Gastrocnemius medialis (tissue), 4 donors: ENCODE data around the gene ITGAD. TPM values are rescaled to one million over a fixed set of nuclear protein-coding genes. Genes with fewer than 3 reads are reported as not detected.

Source experiments
- ATAC-seq, 2 donors: fragments of 150-250 bp; one replicate each; pipeline ENCODE4 v1.9.1; 2016
- DNase-seq, 2 donors: peaks; one replicate each; pipeline ENCODE4 v3.0.0-alpha.2; 2019
- H3K27ac ChIP-seq, 4 donors: fragments of 200-600 bp; sonication (generic); 1 replicate in 1 of 4; 2 replicates in 3 of 4; pipeline ENCODE4 v1.5.1; 2016 to 2018; ENCODE audit warnings: mild to moderate bottlenecking in 2 of 4, moderate library complexity in 1 of 4
- H3K27me3 ChIP-seq, 3 donors: fragments of 200-600 bp; sonication (generic) in 2 of 3; 1 replicate in 1 of 3; 2 replicates in 2 of 3; pipeline versions ENCODE4 v1.5.1 to v1.6.0; 2016 to 2019; ENCODE audit warnings: mild to moderate bottlenecking in 1 of 3, moderate library complexity in 1 of 3
- H3K36me3 ChIP-seq, 2 donors: fragments of 200-600 bp; sonication (generic) in 1 of 2; one replicate each; pipeline ENCODE4 v1.5.1; 2017 to 2018
- H3K4me1 ChIP-seq, 2 donors: fragments of 200-600 bp; sonication (generic) in 1 of 2; one replicate each; pipeline ENCODE4 v1.5.1; 2016 to 2017; ENCODE audit warnings: mild to moderate bottlenecking in 2 of 2
- H3K4me3 ChIP-seq, 4 donors: fragments of 200-600 bp; sonication (generic) in 3 of 4; 1 replicate in 1 of 4; 2 replicates in 3 of 4; pipeline ENCODE4 v1.5.1; 2016 to 2019; ENCODE audit warnings: mild to moderate bottlenecking in 2 of 4
- H3K9me3 ChIP-seq, 3 donors: fragments of 200-600 bp; sonication (generic) in 2 of 3; 1 replicate in 1 of 3; 2 replicates in 2 of 3; pipeline ENCODE4 v1.5.1; 2016 to 2019
- CTCF ChIP-seq, 5 experiments: fragments of 450-650 bp in 3 of 5; fragments of 200-600 bp in 2 of 5; sonication (generic) in 2 of 5; IDR thresholded peaks in 4 of 5; conservative IDR thresholded peaks in 1 of 5; 1 replicate in 4 of 5; 2 replicates in 1 of 5; pipeline ENCODE4 v1.5.1; 2016 to 2019; ENCODE audit warnings: antibody characterized with exemption in 5 of 5, mild to moderate bottlenecking in 3 of 5, moderate library complexity in 3 of 5
- POLR2A ChIP-seq, 2 donors: fragments of 450-650 bp; IDR thresholded peaks; one replicate each; pipeline ENCODE4 v1.6.1; 2017; ENCODE audit warnings: antibody characterized with exemption in 2 of 2, mild to moderate bottlenecking in 2 of 2, moderate library complexity in 2 of 2
- in situ Hi-C, 4 donors: fragments of 200-750 bp; cut with MboI; loops; one replicate each; pipeline versions ENCODE4 v1.15.0 to v1.8.0; 2017; ENCODE audit warnings: low sequenced_read_pairs in 4 of 4
- intact Hi-C: fragments of 100-400 bp; cut with DNase I; formaldehyde crosslinking; loops from one replicate; pipeline ENCODE4 v1.15.1; 2023; ENCODE audit warnings: low total_unique reads
- total RNA-seq, 4 donors: library from RNA; depleted of rRNA; stranded (reverse); fragments of >200 nt; gene quantifications; one replicate each; pipeline versions ENCODE4 v1.1.0 to v1.2.3, GENCODE V29; 2016

ITGAD gene
- total RNA-seq, 4 donors from 2014 or later = not detected

GRCh38 chr16:31412750-31413149 lies 19.6 kb downstream of the ITGAD start:
- no peaks in the 10 kb centered on the region for H3K4me1 ChIP-seq
- ATAC-seq = no peak
- TF ChIP-seq CTCF (IDR thresholded peaks at IDR 0.05 in 4 of 5, conservative IDR thresholded peaks at IDR 0.05 in 1 of 5) (no peak), POLR2A (IDR thresholded peaks at IDR 0.05) (no peak)

GRCh38 chr16:31413381-31413780 lies 20.2 kb downstream of the ITGAD start:
- no peak overlapping the region for H3K4me3 ChIP-seq
- intact Hi-C loops = no loop called here
- no peak for DNase-seq
- no peaks in the 10 kb centered on the region for H3K36me3 ChIP-seq
- no peaks in the 10 kb centered on the region for H3K4me1 ChIP-seq
- ATAC-seq = no peak
- peaks cover 0 to 4% (median 0%) of the 10 kb centered on the region in 3 donors for H3K27me3 ChIP-seq
- no peak for TF ChIP-seq CTCF (IDR thresholded peaks at IDR 0.05 in 4 of 5, conservative IDR thresholded peaks at IDR 0.05 in 1 of 5)
- no peak for TF ChIP-seq POLR2A (IDR thresholded peaks at IDR 0.05)
- no peak overlapping the region for H3K27ac ChIP-seq
- in situ Hi-C loops = loop anchor here in 1 of 4 donors (25.0 kb wide), 1 partner anchor 201 kb away; the partner anchor contains the start of genes PYCARD, PYDC1 and TRIM72
- H3K9me3 ChIP-seq = no peaks in the 10 kb centered on the region

More at GRCh38 chr16:31412750-31413149, 19.6 kb downstream of the ITGAD start:
- Histone ChIP-seq H3K9me3 (no peaks in the 10 kb centered on the region), H3K4me3 (no peak overlapping the region), H3K27me3 (peaks cover 0 to 4% (median 0%) of the 10 kb centered on the region in 3 donors), H3K36me3 (no peaks in the 10 kb centered on the region), H3K27ac (no peak overlapping the region)
- in situ Hi-C loops (loop anchor here in 1 of 4 donors (25.0 kb wide), 1 partner anchor 200 kb away; the partner anchor contains the start of genes PYCARD, PYDC1 and TRIM72), intact Hi-C loops (no loop called here)
- DNase-seq = no peak

GRCh38 chr16:31413943-31414342 lies 20.8 kb downstream of the ITGAD start:
- H3K36me3 ChIP-seq = no peaks in the 10 kb centered on the region
- no peaks in the 10 kb centered on the region for H3K4me1 ChIP-seq
- TF ChIP-seq CTCF (IDR thresholded peaks at IDR 0.05 in 4 of 5, conservative IDR thresholded peaks at IDR 0.05 in 1 of 5) = no peak
- no peak for TF ChIP-seq POLR2A (IDR thresholded peaks at IDR 0.05)
- DNase-seq (no peak), ATAC-seq (no peak)
- no peak overlapping the region for H3K4me3 ChIP-seq
- in situ Hi-C loops (loop anchor here in 1 of 4 donors (25.0 kb wide), 1 partner anchor 202 kb away; the partner anchor contains the start of genes PYCARD, PYDC1 and TRIM72), intact Hi-C loops (no loop called here)
- H3K9me3 ChIP-seq = no peaks in the 10 kb centered on the region
- H3K27ac ChIP-seq = no peak overlapping the region
- peaks cover 0 to 4% (median 0%) of the 10 kb centered on the region in 3 donors for H3K27me3 ChIP-seq

GRCh38 chr16:31414706-31415105 lies 21.6 kb downstream of the ITGAD start:
- Histone ChIP-seq H3K27me3 (peaks cover 0 to 4% (median 0%) of the 10 kb centered on the region in 3 donors), H3K27ac (no peak overlapping the region), H3K36me3 (no peaks in the 10 kb centered on the region), H3K4me1 (no peaks in the 10 kb centered on the region), H3K4me3 (no peak overlapping the region), H3K9me3 (no peaks in the 10 kb centered on the region)
- intact Hi-C loops = no loop called here
- DNase-seq (no peak), ATAC-seq (no peak)
- in situ Hi-C loops = loop anchor here in 1 of 4 donors (25.0 kb wide), 1 partner anchor 202 kb away; the partner anchor contains the start of genes PYCARD, PYDC1 and TRIM72
- TF ChIP-seq CTCF (IDR thresholded peaks at IDR 0.05 in 4 of 5, conservative IDR thresholded peaks at IDR 0.05 in 1 of 5) (no peak), POLR2A (IDR thresholded peaks at IDR 0.05) (no peak)
